ENCODE measurements around the gene SMIM35.

- TF ChIP-seq, protein P1, sequence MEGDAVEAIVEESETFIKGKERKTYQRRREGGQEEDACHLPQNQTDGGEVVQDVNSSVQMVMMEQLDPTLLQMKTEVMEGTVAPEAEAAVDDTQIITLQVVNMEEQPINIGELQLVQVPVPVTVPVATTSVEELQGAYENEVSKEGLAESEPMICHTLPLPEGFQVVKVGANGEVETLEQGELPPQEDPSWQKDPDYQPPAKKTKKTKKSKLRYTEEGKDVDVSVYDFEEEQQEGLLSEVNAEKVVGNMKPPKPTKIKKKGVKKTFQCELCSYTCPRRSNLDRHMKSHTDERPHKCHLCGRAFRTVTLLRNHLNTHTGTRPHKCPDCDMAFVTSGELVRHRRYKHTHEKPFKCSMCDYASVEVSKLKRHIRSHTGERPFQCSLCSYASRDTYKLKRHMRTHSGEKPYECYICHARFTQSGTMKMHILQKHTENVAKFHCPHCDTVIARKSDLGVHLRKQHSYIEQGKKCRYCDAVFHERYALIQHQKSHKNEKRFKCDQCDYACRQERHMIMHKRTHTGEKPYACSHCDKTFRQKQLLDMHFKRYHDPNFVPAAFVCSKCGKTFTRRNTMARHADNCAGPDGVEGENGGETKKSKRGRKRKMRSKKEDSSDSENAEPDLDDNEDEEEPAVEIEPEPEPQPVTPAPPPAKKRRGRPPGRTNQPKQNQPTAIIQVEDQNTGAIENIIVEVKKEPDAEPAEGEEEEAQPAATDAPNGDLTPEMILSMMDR (conservative IDR thresholded peaks at IDR 0.05 in 1 of 2, IDR thresholded peaks at IDR 0.05 in 1 of 2; ENCODE audit: extremely low read depth in 1 of 2, insufficient read depth in 1 of 2, low read depth in 1 of 2, low read length in 2 of 2) = no peak
- no peak for TF ChIP-seq EZH2 (IDR thresholded peaks at IDR 0.05; ENCODE audit: borderline replicate concordance, low read length)
These were observed 1.8 kb upstream of the SMIM35 start for GRCh38 chr11:118088531-118088930.

All from mammary epithelial cell (primary cell).